SK-N-SH (cell line): Measurements from ENCODE around the gene WNT4.

Experiments used
- CTCF ChIP-seq: fragments of 200-600 bp; sonication (generic); IDR thresholded peaks from 2 replicates; pipeline ENCODE4 v1.6.1; 2017; ENCODE audit warnings: antibody characterized with exemption, mild to moderate bottlenecking, moderate library complexity
- EP300 ChIP-seq, 2 experiments: IDR thresholded peaks; 2 replicates each; pipeline versions ENCODE4 v1.4.0 to v1.6.1; 2012; ENCODE audit warnings: borderline replicate concordance in 1 of 2, low read depth in 1 of 2, low read length in 1 of 2
- GABPA ChIP-seq: IDR thresholded peaks from 2 replicates; pipeline ENCODE4 v1.4.0; 2012; ENCODE audit warnings: low read depth, mild to moderate bottlenecking
- POLR2AphosphoS5 ChIP-seq: IDR thresholded peaks from 2 replicates; pipeline ENCODE4 v1.6.1; 2012; ENCODE audit warnings: low read depth, low read length
- SMC3 ChIP-seq: IDR thresholded peaks from 2 replicates; pipeline ENCODE4 v1.6.1; 2012; ENCODE audit warnings: low read depth, low read length, improper control_type of control experiment
- USF1 ChIP-seq: IDR thresholded peaks from 2 replicates; pipeline ENCODE4 v1.4.0; 2012; ENCODE audit warnings: low read depth, borderline replicate concordance
- YY1 ChIP-seq: IDR thresholded peaks from 2 replicates; pipeline ENCODE4 v1.4.0; 2012; ENCODE audit warnings: low read depth, mild to moderate bottlenecking

- TF ChIP-seq POLR2AphosphoS5 (no peak), EP300 (IDR thresholded peaks at IDR 0.05; ENCODE audit: borderline replicate concordance in 1 of 2, low read depth in 1 of 2, low read length in 1 of 2) (no peak), CTCF (peak; percentile 75), SMC3 (peak; percentile 67), YY1 (no peak), GABPA (no peak), USF1 (no peak)
Measured at GRCh38 chr1:22131875-22132486, 10.9 kb downstream of the WNT4 start.
